PC-9 (cell line): ENCODE data around the gene SST. TPM values are rescaled to one million over a fixed set of nuclear protein-coding genes. Genes with fewer than 3 reads are reported as not detected.

Experiments
- BruUV-seq: library from RNA; stranded (reverse); fragments of 400-500 nt; replicated peaks from 2 replicates; lab custom pipeline; 2021; lab: Mats Ljungman, UMichigan
- CTCF ChIA-PET: fragments of 300-600 bp; sonication (Branson Sonifier 250); formaldehyde crosslinking; loops from one replicate; lab custom pipeline; 2022; ENCODE audit warnings: antibody characterized with exemption; lab: Charles Lee
- POLR2A ChIA-PET: fragments of 300-600 bp; sonication (Branson Sonifier 250); formaldehyde crosslinking; loops from one replicate; lab custom pipeline; 2022; ENCODE audit warnings: antibody characterized with exemption; ENCODE audit not compliant: unreplicated experiment; lab: Charles Lee
- DNase-seq, 2 experiments: peaks; one replicate each; pipeline versions ENCODE4 v3.0.0 to v3.0.0-alpha.2; 2015 to 2022; ENCODE audit warnings: mixed read lengths in 1 of 2
- H2AFZ ChIP-seq: fragments of 200-600 bp; sonication (generic); 2 replicates; pipeline ENCODE4 v1.8.1; 2017; ENCODE audit warnings: antibody characterized with exemption
- H3F3A ChIP-seq: fragments of 200-600 bp; sonication (generic); 2 replicates; pipeline ENCODE4 v1.8.1; 2017; ENCODE audit warnings: antibody characterized with exemption, mild to moderate bottlenecking, low read depth; ENCODE audit not compliant: insufficient read depth
- H3K27ac ChIP-seq: fragments of 200-600 bp; sonication (generic); 2 replicates; pipeline ENCODE4 v1.6.1; 2016; ENCODE audit warnings: mixed run types
- H3K27me3 ChIP-seq: fragments of 200-600 bp; sonication (generic); 2 replicates; pipeline ENCODE4 v1.6.1; 2016; ENCODE audit warnings: low read depth, mixed run types; ENCODE audit not compliant: insufficient read depth
- H3K36me3 ChIP-seq: fragments of 200-600 bp; sonication (generic); 2 replicates; pipeline ENCODE4 v1.6.1; 2016; ENCODE audit warnings: low read depth, mixed run types
- H3K4me1 ChIP-seq: fragments of 200-600 bp; sonication (generic); replicated peaks from 2 replicates; pipeline ENCODE4 v1.6.1; 2016; ENCODE audit warnings: mixed run types; ENCODE audit not compliant: insufficient read depth
- H3K4me2 ChIP-seq: fragments of 200-600 bp; sonication (generic); 2 replicates; pipeline ENCODE4 v1.6.1; 2017; ENCODE audit warnings: mixed run types
- H3K4me3 ChIP-seq: fragments of 200-600 bp; sonication (generic); 2 replicates; pipeline ENCODE4 v1.6.1; 2016; ENCODE audit warnings: mixed run types
- H3K79me2 ChIP-seq: fragments of 200-600 bp; sonication (generic); 2 replicates; pipeline ENCODE4 v1.6.1; 2017; ENCODE audit warnings: low read depth, mixed run types
- H3K9me2 ChIP-seq: fragments of 200-600 bp; sonication (generic); 2 replicates; pipeline ENCODE4 v1.8.1; 2017; ENCODE audit warnings: mild to moderate bottlenecking; ENCODE audit not compliant: insufficient read depth
- H3K9me3 ChIP-seq: fragments of 200-600 bp; sonication (generic); 2 replicates; pipeline ENCODE4 v1.8.1; 2016; ENCODE audit warnings: low read depth; ENCODE audit not compliant: insufficient read depth
- H4K20me1 ChIP-seq: fragments of 200-600 bp; sonication (generic); 2 replicates; pipeline ENCODE4 v1.8.1; 2017; ENCODE audit not compliant: insufficient read depth
- EZH2 ChIP-seq: fragments of 200-600 bp; sonication (generic); IDR thresholded peaks from 2 replicates; pipeline ENCODE4 v1.8.0; 2017; ENCODE audit warnings: antibody characterized with exemption, low read depth
- intact Hi-C: fragments of 100-400 bp; cut with micrococcal nuclease; formaldehyde crosslinking; loops from one replicate; pipeline ENCODE4 v1.10.0; 2022; ENCODE audit not compliant: unreplicated experiment
- total RNA-seq: library from RNA; stranded (reverse); gene quantifications from 2 replicates; pipeline ENCODE4 v1.2.3, GENCODE V29; 2021
- TF ChIP-seq, protein P1 (sequence below): fragments of 200-600 bp; sonication (generic); conservative IDR thresholded peaks from 2 replicates; pipeline ENCODE4 v1.6.1; 2017; ENCODE audit warnings: mixed run types, antibody characterized with exemption, mild to moderate bottlenecking, moderate library complexity

SST gene
- total RNA-seq, 1 experiment from 2014 or later = not detected

DNA sequence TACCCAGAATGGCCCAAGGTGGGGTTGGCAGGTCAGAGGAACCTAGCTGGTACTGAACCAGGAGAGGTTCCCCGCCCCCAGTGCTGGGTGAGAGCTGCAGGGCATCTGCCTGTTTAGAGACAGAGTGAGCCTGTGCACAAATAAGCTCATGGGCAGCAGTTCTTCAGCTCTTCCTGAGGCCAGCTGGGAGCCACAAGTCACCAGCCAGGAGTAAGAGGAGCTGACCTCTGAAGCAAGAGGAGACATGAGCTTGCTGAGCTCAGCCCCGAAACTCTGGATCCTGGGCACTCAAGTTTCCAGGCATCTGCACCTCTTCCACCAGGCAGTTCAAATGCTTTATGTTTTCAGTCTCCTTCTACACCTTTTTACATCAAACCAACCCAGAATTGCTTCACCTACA lies 30.1 kb upstream of the SST start:
- Histone ChIP-seq H3K9me3 (no peaks in the 10 kb centered on the region), H3K9me2 (no peaks in the 10 kb centered on the region), H3K4me3 (no peak overlapping the region), H3K36me3 (no peaks in the 10 kb centered on the region), H3K27ac (no peak overlapping the region), H2AFZ (no peak overlapping the region), H3K4me2 (no peak overlapping the region), H3K27me3 (peaks cover 49% of the 10 kb centered on the region), H3K79me2 (no peaks in the 10 kb centered on the region), H3F3A (no peaks in the 10 kb centered on the region), H3K4me1 (no peaks in the 10 kb centered on the region), H4K20me1 (no peaks in the 10 kb centered on the region)
- ChIA-PET POLR2A (no interaction called here), CTCF (interaction anchor here (0.7 kb wide), 1 partner anchor 9 kb away, joined by 3 read pairs; no protein-coding TSS in a partner anchor)
- intact Hi-C loops = no loop called here
- no peak for TF ChIP-seq EZH2
- TF ChIP-seq, protein P1, sequence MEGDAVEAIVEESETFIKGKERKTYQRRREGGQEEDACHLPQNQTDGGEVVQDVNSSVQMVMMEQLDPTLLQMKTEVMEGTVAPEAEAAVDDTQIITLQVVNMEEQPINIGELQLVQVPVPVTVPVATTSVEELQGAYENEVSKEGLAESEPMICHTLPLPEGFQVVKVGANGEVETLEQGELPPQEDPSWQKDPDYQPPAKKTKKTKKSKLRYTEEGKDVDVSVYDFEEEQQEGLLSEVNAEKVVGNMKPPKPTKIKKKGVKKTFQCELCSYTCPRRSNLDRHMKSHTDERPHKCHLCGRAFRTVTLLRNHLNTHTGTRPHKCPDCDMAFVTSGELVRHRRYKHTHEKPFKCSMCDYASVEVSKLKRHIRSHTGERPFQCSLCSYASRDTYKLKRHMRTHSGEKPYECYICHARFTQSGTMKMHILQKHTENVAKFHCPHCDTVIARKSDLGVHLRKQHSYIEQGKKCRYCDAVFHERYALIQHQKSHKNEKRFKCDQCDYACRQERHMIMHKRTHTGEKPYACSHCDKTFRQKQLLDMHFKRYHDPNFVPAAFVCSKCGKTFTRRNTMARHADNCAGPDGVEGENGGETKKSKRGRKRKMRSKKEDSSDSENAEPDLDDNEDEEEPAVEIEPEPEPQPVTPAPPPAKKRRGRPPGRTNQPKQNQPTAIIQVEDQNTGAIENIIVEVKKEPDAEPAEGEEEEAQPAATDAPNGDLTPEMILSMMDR = no peak
- no peak for DNase-seq
- BruUV-seq = no TSS peak

- Histone ChIP-seq H3K79me2 (no peaks in the 10 kb centered on the region), H3F3A (no peaks in the 10 kb centered on the region), H3K4me2 (no peak overlapping the region), H3K36me3 (no peaks in the 10 kb centered on the region), H3K27ac (no peak overlapping the region), H3K27me3 (peaks cover 64% of the 10 kb centered on the region), H4K20me1 (no peaks in the 10 kb centered on the region), H3K9me3 (no peaks in the 10 kb centered on the region), H3K4me1 (no peaks in the 10 kb centered on the region), H2AFZ (no peak overlapping the region), H3K9me2 (no peaks in the 10 kb centered on the region), H3K4me3 (no peak overlapping the region)
- TF ChIP-seq EZH2 = no peak
- TF ChIP-seq, protein P1 = no peak
- no peak for DNase-seq
- ChIA-PET CTCF (no interaction called here), POLR2A (no interaction called here)
- intact Hi-C loops = no loop called here
- BruUV-seq = no TSS peak
Observed at GRCh38 chr3:187698499-187699399, 28.6 kb upstream of the SST start.

DNA sequence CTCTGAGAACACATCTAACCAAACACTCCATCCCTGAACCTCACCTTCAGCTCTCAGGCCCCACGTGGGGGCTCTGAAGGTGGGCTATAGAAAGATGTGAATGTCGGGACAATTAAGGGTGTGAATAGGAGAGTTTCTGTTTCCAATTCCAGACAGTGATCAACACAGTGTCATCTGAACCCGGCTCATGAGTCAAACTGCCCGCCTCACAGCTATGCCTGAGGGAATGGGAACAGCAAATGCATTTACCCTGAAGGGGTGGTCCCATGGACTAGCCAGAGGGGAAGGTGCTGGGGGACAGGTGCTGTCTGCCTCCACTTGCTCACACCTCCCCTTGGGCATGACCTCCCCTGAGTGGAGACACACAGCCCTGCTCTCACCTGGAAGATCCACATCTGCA lies 25.8 kb upstream of the SST start:
- Histone ChIP-seq H3K36me3 (no peaks in the 10 kb centered on the region), H3K27me3 (peaks cover 82% of the 10 kb centered on the region), H2AFZ (no peak overlapping the region), H3K4me1 (no peaks in the 10 kb centered on the region), H4K20me1 (no peaks in the 10 kb centered on the region), H3K79me2 (no peaks in the 10 kb centered on the region), H3K4me3 (no peak overlapping the region), H3K9me3 (no peaks in the 10 kb centered on the region), H3K27ac (no peak overlapping the region), H3K4me2 (no peak overlapping the region), H3K9me2 (no peaks in the 10 kb centered on the region), H3F3A (no peaks in the 10 kb centered on the region)
- intact Hi-C loops = no loop called here
- no peak for TF ChIP-seq EZH2
- TF ChIP-seq, protein P1 = no peak
- no peak for DNase-seq
- CTCF ChIA-PET = no interaction called here
- BruUV-seq = no TSS peak
- POLR2A ChIA-PET = no interaction called here
